Adrenal gland (tissue), 12 donors: ENCODE results near the gene RINT1. TPM values are rescaled to one million over a fixed set of nuclear protein-coding genes. Genes with fewer than 3 reads are reported as not detected.
A peak's percentile ranks its signal among the peaks of the same experiment; 100 is the strongest.
"Not testable (repeated sequence)": the region's sequence is repeated elsewhere in the genome, so short reads cannot be mapped to it uniquely, and the experiment has no call there.

Source experiments
- DNase-seq, 7 donors: peaks; one replicate each; pipeline ENCODE4 v3.0.0-alpha.2; 2019 to 2020
- H3K27ac ChIP-seq, 5 donors: fragments of 200-600 bp; sonication (generic) in 4 of 5; 1 replicate in 3 of 5; 2 replicates in 2 of 5; pipeline versions ENCODE4 v1.5.1 to v1.8.0; 2016 to 2020; ENCODE audit warnings: mild to moderate bottlenecking in 1 of 5
- H3K27me3 ChIP-seq: fragments of 200-600 bp; 2 replicates; pipeline ENCODE4 v1.8.0; 2021
- H3K36me3 ChIP-seq, 2 donors: fragments of 200-600 bp; replicated peaks in 1 of 2; 1 replicate in 1 of 2; 2 replicates in 1 of 2; pipeline versions ENCODE4 v1.5.1 to v1.8.0; 2018 to 2022
- H3K4me1 ChIP-seq, 2 donors: fragments of 200-600 bp; replicated peaks in 1 of 2; 1 replicate in 1 of 2; 2 replicates in 1 of 2; pipeline versions ENCODE4 v1.5.1 to v1.8.0; 2018 to 2021
- H3K4me3 ChIP-seq, 4 donors: fragments of 200-600 bp; sonication (generic) in 3 of 4; one replicate each; pipeline ENCODE4 v1.5.1; 2016 to 2018
- H3K9me3 ChIP-seq, 3 donors: fragments of 200-600 bp; sonication (generic) in 1 of 3; replicated peaks in 1 of 3; 1 replicate in 2 of 3; 2 replicates in 1 of 3; pipeline versions ENCODE4 v1.5.1 to v1.8.0; 2016 to 2021
- CTCF ChIP-seq, 6 experiments: fragments of 450-650 bp in 4 of 6; fragments of 200-600 bp in 2 of 6; sonication (generic) in 1 of 6; IDR thresholded peaks; 1 replicate in 5 of 6; 2 replicates in 1 of 6; pipeline versions ENCODE4 v1.5.1 to v1.8.0; 2016 to 2021; ENCODE audit warnings: antibody characterized with exemption in 6 of 6, mild to moderate bottlenecking in 2 of 6, moderate library complexity in 1 of 6
- POLR2A ChIP-seq, 2 donors: fragments of 450-650 bp; IDR thresholded peaks; one replicate each; pipeline ENCODE4 v1.6.1; 2017; ENCODE audit warnings: antibody characterized with exemption in 2 of 2, mild to moderate bottlenecking in 2 of 2, moderate library complexity in 1 of 2
- WGBS, 4 donors: extraction: QIAGEN DNeasy Blood & Tissue Kit in 2 of 4; methylation state at CpG; one replicate each; pipeline versions ENCODE4 v1.1.5 to v1.1.7; 2013 to 2017; 5-methylcytosine and 5-hydroxymethylcytosine counted together
- intact Hi-C, 2 donors: fragments of 100-400 bp; cut with DNase I; formaldehyde crosslinking; loops; one replicate each; pipeline versions ENCODE4 v1.14.1 to v1.15.0; 2022 to 2023
- polyA plus RNA-seq, 3 donors: library from polyadenylated mRNA; stranded (reverse); fragments of 200-250 nt in 2 of 3; fragments of 350-450 nt in 1 of 3; fragmentation: Illumina TruSeq in 1 of 3; extraction: RNeasy Lipid Tissue Mini Kit (QIAGEN cat#74804) in 1 of 3; gene quantifications; one replicate each; pipeline ENCODE4 v1.2.3, GENCODE V29; 2013 to 2014
- total RNA-seq, 9 donors: library from RNA; depleted of rRNA in 4 of 9; stranded (reverse); fragments of >200 nt in 4 of 9; fragments of 120-200 nt in 1 of 9; fragmentation: NEBNext Ultra II Directional in 1 of 9; extraction: Animal tissue kit (Norgen Biotek cat#: 25700) in 1 of 9; gene quantifications; one replicate each; pipeline versions ENCODE4 v1.1.0 to v1.2.4, GENCODE V29; 2013 to 2023
- donor health status: healthy with polysubstance abuse.
- donor health status: Bipolar disorder and iron deficiency.
- donor health status: DM: yes; HTN: yes; CAD: no.
- donor health status: DM: no; HTN: no; CAD: no.
- donor health status: DM: no; HTN: no; CAD: no.
- donor health status: DM: yes; HTN: yes; CAD: no.

RINT1 gene
- total and polyA plus RNA-seq, 12 donors = 9.8 to 25.8 (median 15.7) TPM

GRCh38 chr7:105502173-105502572, 29.8 kb upstream of the RINT1 start:
- Histone ChIP-seq H3K4me1 (peaks cover 3 to 4% of the 10 kb centered on the region in 2 donors), H3K36me3 (peaks cover 0 to 16% of the 10 kb centered on the region in 2 donors), H3K4me3 (no peak overlapping the region), H3K27me3 (no peaks in the 10 kb centered on the region), H3K9me3 (no peaks in the 10 kb centered on the region), H3K27ac (no peak overlapping the region)
- TF ChIP-seq POLR2A (IDR thresholded peaks at IDR 0.05) (no peak), CTCF (IDR thresholded peaks at IDR 0.05) (no peak)
- intact Hi-C loops = no loop called here
- DNase-seq = no peak
- WGBS, 4 donors = 94 to 97% (median 95%) methylated on average over 7 to 9 of the region's 9 CpGs

DNA sequence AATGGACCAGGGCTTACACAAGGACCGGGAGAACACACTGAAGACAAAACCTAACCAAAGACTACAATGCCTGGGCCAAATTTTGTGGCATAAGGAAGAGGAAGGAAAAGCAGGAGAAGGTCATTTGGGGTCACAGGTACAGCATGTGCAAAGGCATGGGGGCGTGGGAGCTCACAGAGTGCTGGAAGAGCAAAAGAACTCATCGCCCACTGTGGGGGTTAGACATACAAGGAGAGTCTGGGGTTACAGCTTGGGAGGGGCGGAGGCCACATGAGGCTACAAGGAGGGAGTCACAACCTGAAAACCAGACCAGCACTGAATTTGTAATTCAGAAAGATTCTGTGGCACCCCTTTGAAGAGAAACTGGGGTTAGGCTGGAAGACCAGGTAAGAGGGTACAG, 19.6 kb upstream of the RINT1 start:
- DNase-seq = peak in 1 of 7 donors; percentile 6
- 78 to 91% (median 83%) methylated on average over 4 of the region's 4 CpGs for WGBS, 4 donors
- Histone ChIP-seq H3K36me3 (peaks cover 0 to 7% of the 10 kb centered on the region in 2 donors), H3K27me3 (no peaks in the 10 kb centered on the region), H3K4me3 (no peak overlapping the region), H3K4me1 (no peaks in the 10 kb centered on the region), H3K9me3 (no peaks in the 10 kb centered on the region), H3K27ac (no peak overlapping the region)
- no peak for TF ChIP-seq CTCF (IDR thresholded peaks at IDR 0.05)
- TF ChIP-seq POLR2A (IDR thresholded peaks at IDR 0.05) = no peak
- intact Hi-C loops = no loop called here

GRCh38 chr7:105512926-105513526, 19.0 kb upstream of the RINT1 start:
- intact Hi-C loops = no loop called here
- no peak for TF ChIP-seq POLR2A (IDR thresholded peaks at IDR 0.05)
- no peak for TF ChIP-seq CTCF (IDR thresholded peaks at IDR 0.05)
- 75 to 95% (median 88%) methylated on average over 2 to 4 of the region's 4 CpGs for WGBS, 4 donors
- Histone ChIP-seq H3K9me3 (no peaks in the 10 kb centered on the region), H3K36me3 (peaks cover 0 to under 1% of the 10 kb centered on the region in 2 donors), H3K4me3 (no peak overlapping the region), H3K27ac (no peak overlapping the region), H3K4me1 (no peaks in the 10 kb centered on the region), H3K27me3 (no peaks in the 10 kb centered on the region)
- DNase-seq = peak in 1 of 7 donors; percentile 15

- DNase-seq, H3K4me1 ChIP-seq, H3K36me3 ChIP-seq, H3K9me3 ChIP-seq, H3K27me3 ChIP-seq, H3K4me3 ChIP-seq, H3K27ac ChIP-seq, intact Hi-C loops: not testable (repeated sequence)
- WGBS, 4 donors = 94 to 98% (median 96%) methylated on average over 7 of the region's 7 CpGs
Observed at GRCh38 chr7:105515610-105516009, 16.4 kb upstream of the RINT1 start.

GRCh38 chr7:105519353-105519752, 12.6 kb upstream of the RINT1 start:
- H3K4me1 ChIP-seq = peaks cover 12 to 14% of the 10 kb centered on the region in 2 donors
- no peak for TF ChIP-seq CTCF (IDR thresholded peaks at IDR 0.05)
- TF ChIP-seq POLR2A (IDR thresholded peaks at IDR 0.05) = no peak
- no peaks in the 10 kb centered on the region for H3K9me3 ChIP-seq
- DNase-seq = no peak
- H3K36me3 ChIP-seq = no peaks in the 10 kb centered on the region
- no peaks in the 10 kb centered on the region for H3K27me3 ChIP-seq
- intact Hi-C loops = no loop called here
- no peak overlapping the region for H3K27ac ChIP-seq
- 90 to 98% (median 95%) methylated on average over 5 to 6 of the region's 6 CpGs for whole genome bisulfite sequencing, 4 donors
- no peak overlapping the region for H3K4me3 ChIP-seq

GRCh38 chr7:105520620-105521019, 11.4 kb upstream of the RINT1 start:
- DNase-seq = peak in 1 of 7 donors; percentile 13
- intact Hi-C loops, H3K4me3 ChIP-seq, H3K27me3 ChIP-seq, H3K36me3 ChIP-seq, H3K9me3 ChIP-seq: not testable (repeated sequence)
- Histone ChIP-seq H3K4me1 (peaks cover 12 to 14% of the 10 kb centered on the region in 2 donors), H3K27ac (peak overlapping the region in 1 of 5 donors; percentile 95)
- 59 to 67% (median 64%) methylated on average over 7 of the region's 7 CpGs for WGBS, 4 donors
